SK-N-MC (cell line): ENCODE results near the gene LIFR.

Source experiments
- EZH2 ChIP-seq: fragments of 200-600 bp; sonication (generic); IDR thresholded peaks from one replicate; pipeline ENCODE4 v1.6.1; 2017; ENCODE audit warnings: antibody characterized with exemption
- FOXP2 ChIP-seq: optimal IDR thresholded peaks from 2 replicates; pipeline ENCODE3; 2011; ENCODE audit warnings: mild to moderate bottlenecking, moderate library complexity; ENCODE audit not compliant: insufficient read depth; ENCODE audit errors: extremely low read length, control extremely low read depth
- POLR2AphosphoS5 ChIP-seq: IDR thresholded peaks from 2 replicates; pipeline ENCODE4 v1.6.1; 2012; ENCODE audit warnings: mild to moderate bottlenecking, low read depth, low read length, borderline replicate concordance

DNA sequence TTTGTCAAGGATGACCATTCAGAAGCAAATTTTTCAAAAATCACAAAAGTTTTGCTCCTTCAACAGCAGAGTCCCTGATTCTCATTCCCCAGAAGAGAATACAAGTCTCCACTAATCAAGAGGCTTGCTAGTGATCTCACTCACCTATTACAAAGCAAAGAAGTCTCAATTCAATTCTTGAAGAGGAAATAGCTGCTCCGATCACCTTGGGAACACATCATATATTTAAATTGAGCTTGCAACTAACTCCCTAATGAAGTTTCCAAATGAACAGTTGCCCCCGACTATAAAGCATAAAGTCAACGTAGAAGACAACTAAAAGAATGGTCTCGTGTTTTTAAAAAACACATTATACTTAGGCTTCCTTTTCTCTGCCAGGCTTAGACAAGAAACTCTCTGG is 1.6 kb downstream of the LIFR start:
- TF ChIP-seq EZH2, result no peak
- no peak for TF ChIP-seq POLR2AphosphoS5
- no peak for TF ChIP-seq FOXP2
